Measurements from ENCODE around the gene HORMAD2.
"Not testable (repeated sequence)": the region's sequence is repeated elsewhere in the genome, so short reads cannot be mapped to it uniquely, and the experiment has no call there.

The HORMAD2 gene

GRCh38 chr22:30214703-30215407 lies 134.6 kb downstream of the HORMAD2 start:
- no peak for DNase-seq

- DNase-seq = not testable (repeated sequence)
These were observed 136.0 kb downstream of the HORMAD2 start for GRCh38 chr22:30216272-30216671.

GRCh38 chr22:30216710-30217109 lies 136.4 kb downstream of the HORMAD2 start:
- DNase-seq = no peak

GRCh38 chr22:30217698-30218560 lies 137.7 kb downstream of the HORMAD2 start:
- no peak for DNase-seq

- DNase-seq = no peak
These were observed 138.9 kb downstream of the HORMAD2 start for GRCh38 chr22:30219049-30219654.

GRCh38 chr22:30219668-30220278 lies 139.5 kb downstream of the HORMAD2 start:
- no peak for DNase-seq

GRCh38 chr22:30220338-30221012 lies 140.2 kb downstream of the HORMAD2 start:
- DNase-seq = no peak

GRCh38 chr22:30221121-30221992 lies 141.1 kb downstream of the HORMAD2 start:
- no peak for DNase-seq

- no peak for DNase-seq
These were observed 142.1 kb downstream of the HORMAD2 start for GRCh38 chr22:30222321-30222720.

- DNase-seq = no peak
These were observed 143.0 kb downstream of the HORMAD2 start for GRCh38 chr22:30223303-30223702.

GRCh38 chr22:30224161-30224857 lies 144.0 kb downstream of the HORMAD2 start:
- DNase-seq = no peak

GRCh38 chr22:30225220-30225927 lies 145.1 kb downstream of the HORMAD2 start:
- no peak for DNase-seq

GRCh38 chr22:30226192-30226832 lies 146.0 kb downstream of the HORMAD2 start:
- DNase-seq = no peak
